Loucy (cell line): ENCODE measurements around the gene RBBP8.

Experiments
- EZH2phosphoT487 ChIP-seq: fragments of 200-600 bp; IDR thresholded peaks from 2 replicates; pipeline ENCODE4 v1.6.1; 2018; ENCODE audit warnings: antibody characterized with exemption, mild to moderate bottlenecking, moderate library complexity, borderline replicate concordance
- TF ChIP-seq, protein P1 (sequence below): fragments of 200-600 bp; sonication (generic); conservative IDR thresholded peaks from 2 replicates; pipeline ENCODE4 v1.5.1; 2014; ENCODE audit warnings: mild to moderate bottlenecking, antibody characterized with exemption, low read length

DNA sequence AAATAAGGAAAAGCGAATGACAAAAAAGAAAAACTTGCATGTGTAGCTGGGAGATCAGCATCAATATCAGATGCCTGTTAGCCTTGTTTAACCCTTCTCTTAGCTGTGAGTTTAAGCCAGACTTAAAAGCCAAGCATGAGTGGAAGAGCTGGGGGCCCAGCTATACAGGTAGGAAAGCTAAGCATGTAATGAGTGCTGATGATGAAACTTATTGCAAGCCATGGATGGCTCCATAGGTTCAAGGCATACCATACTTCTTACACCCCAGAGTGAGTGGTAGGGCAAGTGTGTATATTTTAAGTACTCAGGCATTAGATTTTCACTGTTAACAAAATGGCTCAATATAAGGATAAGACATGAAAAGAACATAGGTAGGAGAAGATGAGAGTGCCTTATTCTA is 28.0 kb downstream of the RBBP8 start:
- TF ChIP-seq, protein P1, sequence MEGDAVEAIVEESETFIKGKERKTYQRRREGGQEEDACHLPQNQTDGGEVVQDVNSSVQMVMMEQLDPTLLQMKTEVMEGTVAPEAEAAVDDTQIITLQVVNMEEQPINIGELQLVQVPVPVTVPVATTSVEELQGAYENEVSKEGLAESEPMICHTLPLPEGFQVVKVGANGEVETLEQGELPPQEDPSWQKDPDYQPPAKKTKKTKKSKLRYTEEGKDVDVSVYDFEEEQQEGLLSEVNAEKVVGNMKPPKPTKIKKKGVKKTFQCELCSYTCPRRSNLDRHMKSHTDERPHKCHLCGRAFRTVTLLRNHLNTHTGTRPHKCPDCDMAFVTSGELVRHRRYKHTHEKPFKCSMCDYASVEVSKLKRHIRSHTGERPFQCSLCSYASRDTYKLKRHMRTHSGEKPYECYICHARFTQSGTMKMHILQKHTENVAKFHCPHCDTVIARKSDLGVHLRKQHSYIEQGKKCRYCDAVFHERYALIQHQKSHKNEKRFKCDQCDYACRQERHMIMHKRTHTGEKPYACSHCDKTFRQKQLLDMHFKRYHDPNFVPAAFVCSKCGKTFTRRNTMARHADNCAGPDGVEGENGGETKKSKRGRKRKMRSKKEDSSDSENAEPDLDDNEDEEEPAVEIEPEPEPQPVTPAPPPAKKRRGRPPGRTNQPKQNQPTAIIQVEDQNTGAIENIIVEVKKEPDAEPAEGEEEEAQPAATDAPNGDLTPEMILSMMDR: no peak
- TF ChIP-seq EZH2phosphoT487: no peak
